ENCODE data around the gene CHST2. TPM values are rescaled to one million over a fixed set of nuclear protein-coding genes. Genes with fewer than 3 reads are reported as not detected.
"Not testable (repeated sequence)": the region's sequence is repeated elsewhere in the genome, so short reads cannot be mapped to it uniquely, and the experiment has no call there.

Gene CHST2, protein sequence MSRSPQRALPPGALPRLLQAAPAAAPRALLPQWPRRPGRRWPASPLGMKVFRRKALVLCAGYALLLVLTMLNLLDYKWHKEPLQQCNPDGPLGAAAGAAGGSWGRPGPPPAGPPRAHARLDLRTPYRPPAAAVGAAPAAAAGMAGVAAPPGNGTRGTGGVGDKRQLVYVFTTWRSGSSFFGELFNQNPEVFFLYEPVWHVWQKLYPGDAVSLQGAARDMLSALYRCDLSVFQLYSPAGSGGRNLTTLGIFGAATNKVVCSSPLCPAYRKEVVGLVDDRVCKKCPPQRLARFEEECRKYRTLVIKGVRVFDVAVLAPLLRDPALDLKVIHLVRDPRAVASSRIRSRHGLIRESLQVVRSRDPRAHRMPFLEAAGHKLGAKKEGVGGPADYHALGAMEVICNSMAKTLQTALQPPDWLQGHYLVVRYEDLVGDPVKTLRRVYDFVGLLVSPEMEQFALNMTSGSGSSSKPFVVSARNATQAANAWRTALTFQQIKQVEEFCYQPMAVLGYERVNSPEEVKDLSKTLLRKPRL
- total RNA-seq (2014; rRNA removed; shearing (Covaris generic)): 2.7 and 5.6 TPM in 2 replicates

GRCh38 chr3:143119009-143119914 is at the start of gene CHST2:
TSS of gene CHST2 (plus strand) at chr3:143119771. CDS start at chr3:143120817, 1,046 bp downstream.
- DNase-seq (ENCODE audit: low spot score): peak; percentile 48

DNA sequence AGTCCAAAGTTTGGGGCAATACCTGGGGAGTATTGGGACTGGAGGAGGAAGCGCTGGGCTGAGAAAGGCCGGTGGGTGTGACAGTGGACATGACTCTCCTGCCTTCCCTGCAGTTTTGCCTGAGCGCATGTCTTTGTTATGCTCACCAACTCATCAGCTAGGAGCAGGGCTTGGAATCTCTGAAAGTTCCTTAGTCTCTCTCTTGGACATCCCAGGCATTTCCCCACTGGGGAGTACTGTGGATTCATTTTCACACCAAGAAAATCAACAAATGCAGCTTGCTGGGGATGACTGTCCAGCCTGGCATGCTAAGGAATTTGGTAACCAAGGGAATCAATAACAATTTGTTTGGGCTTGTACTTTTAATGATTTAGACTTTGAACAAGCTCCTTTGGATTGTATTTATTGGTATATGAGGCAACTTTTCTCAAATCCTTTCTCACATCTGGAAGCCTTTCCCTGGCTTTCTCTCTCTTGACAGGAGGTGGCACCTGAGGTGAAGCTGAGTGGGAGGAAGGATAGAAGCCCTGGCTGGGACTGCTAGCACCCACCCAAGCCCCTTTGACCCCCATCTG is 48.5 kb upstream of the CHST2 start:
- no peak for DNase-seq (ENCODE audit: low spot score)

- DNase-seq (ENCODE audit: low spot score): no peak
Measured at GRCh38 chr3:143071776-143072175, 47.8 kb upstream of the CHST2 start.

DNA sequence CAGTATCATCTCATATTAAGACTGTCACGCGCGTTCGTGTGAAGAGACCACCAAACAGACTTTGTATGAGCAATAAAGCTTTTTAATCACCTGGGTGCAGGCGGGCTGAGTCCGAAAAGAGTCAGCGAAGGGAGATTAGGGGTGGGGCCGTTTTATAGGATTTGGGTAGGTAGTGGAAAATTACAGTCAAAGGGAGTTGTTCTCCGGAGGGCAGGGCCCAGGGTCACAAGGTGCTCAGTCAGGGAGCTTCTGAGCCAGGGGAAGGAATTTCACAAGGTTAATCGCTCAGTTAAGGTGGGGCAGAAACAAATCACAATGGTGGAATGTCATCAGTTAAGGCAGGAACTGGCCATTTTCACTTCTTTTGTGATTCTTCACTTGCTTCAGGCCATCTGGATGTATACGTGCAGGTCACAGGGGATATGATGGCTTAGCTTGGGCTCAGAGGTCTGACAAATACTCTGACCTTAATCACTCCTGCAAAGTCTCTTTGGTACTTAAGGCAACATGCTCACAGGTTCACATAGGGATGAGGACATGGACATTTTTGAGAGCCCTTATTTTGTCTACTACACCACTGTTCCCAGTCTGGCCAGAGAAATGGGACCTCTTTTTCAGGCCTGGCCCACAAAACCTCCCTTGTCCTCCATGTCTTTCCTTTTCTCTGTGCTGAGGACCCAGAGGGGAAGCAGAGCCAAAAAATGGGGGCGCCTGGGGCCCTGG is 47.1 kb upstream of the CHST2 start:
- not testable (repeated sequence) for DNase-seq (ENCODE audit: low spot score)

DNA sequence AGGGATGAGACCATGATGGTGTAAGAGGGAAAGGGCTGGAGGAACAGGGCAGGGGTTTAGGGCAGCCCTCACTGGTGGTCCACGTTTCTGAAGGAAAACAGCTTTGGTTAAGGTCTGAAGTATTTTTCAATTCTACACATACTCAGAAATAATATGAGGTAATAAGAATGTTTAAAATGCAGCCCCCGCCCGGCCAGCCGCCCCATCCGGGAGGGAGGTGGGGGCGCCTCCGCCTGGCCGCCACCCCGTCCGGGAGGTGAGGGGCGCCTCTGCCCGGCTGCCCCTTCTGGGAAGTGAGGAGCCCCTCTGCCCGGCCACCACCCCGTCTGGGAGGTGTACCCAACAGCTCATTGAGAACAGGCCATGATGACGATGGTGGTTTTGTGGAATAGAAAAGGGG is 46.0 kb upstream of the CHST2 start:
- not testable (repeated sequence) for DNase-seq (ENCODE audit: low spot score)

GRCh38 chr3:143073983-143074382 is 45.6 kb upstream of the CHST2 start:
- not testable (repeated sequence) for DNase-seq (ENCODE audit: low spot score)

DNA sequence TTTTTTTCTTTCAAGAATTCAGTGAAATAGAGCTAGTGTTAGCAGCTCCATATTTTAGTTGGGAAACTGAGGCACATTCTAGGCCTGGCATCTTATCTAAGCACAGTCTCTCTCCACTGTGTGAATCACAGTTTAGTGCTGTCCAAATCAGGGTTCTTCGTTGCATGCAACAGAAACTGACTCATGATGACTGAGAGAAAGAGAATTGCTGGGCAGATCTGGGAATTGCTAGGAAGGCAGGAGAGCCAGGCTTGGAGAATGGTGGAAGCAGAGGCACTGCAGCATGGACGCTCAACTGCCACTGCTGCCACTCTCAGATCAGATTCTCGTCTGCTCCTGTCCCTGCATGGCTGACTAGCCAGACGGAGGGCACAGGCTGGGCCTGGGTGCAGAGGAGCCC is 40.7 kb upstream of the CHST2 start:
- DNase-seq (ENCODE audit: low spot score): peak; percentile 6

- DNase-seq (ENCODE audit: low spot score): no peak
Measured at GRCh38 chr3:143080196-143080595, 39.4 kb upstream of the CHST2 start.

DNA sequence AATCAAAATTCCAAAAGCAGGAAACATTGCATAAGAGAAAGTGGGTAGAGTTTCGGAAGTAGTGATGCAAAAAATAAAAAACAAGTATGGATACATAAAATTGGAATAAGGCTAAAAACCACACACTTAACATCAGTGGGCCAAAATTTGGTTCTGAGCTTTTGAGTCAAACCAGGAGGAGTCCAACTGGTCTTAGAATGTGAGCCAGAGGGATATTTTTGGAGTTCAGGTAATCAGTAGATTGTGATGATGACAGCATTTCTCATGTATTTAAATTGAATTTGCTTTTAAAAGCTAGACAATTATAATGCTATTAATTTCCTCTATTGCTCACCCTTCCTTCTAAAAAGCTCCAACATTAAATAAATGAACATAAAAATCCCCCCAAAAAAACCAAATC is 38.2 kb upstream of the CHST2 start:
- DNase-seq (ENCODE audit: low spot score): no peak

- DNase-seq (ENCODE audit: low spot score): no peak
Measured at GRCh38 chr3:143081844-143082778, 37.5 kb upstream of the CHST2 start.

GRCh38 chr3:143083781-143084180 is 35.8 kb upstream of the CHST2 start:
- DNase-seq (ENCODE audit: low spot score): no peak

GRCh38 chr3:143084856-143085731 is 34.5 kb upstream of the CHST2 start:
- DNase-seq (ENCODE audit: low spot score): peak; percentile 81

- DNase-seq (ENCODE audit: low spot score): no peak
Measured at GRCh38 chr3:143088835-143089234, 30.7 kb upstream of the CHST2 start.

DNA sequence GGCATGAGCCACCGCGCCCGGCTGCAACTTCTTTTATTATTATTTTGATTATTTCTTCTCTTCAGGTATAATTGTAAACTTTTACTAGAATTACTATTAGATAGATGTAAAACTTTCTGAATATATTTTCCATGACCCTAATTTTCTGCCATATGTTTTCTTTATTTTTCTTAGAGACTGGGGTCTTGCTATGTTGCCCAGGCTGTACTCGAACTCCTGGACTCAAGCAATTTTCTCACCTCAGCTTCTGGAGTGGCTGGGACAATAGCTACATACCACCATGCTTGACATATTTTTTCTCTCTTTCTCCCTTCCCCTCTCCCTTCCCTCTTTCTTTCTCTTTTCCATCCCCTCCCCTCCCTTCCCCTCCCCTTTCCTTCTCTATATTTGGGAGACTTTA is 29.6 kb upstream of the CHST2 start:
- DNase-seq (ENCODE audit: low spot score): no peak

GRCh38 chr3:143090486-143090885 is 29.1 kb upstream of the CHST2 start:
- no peak for DNase-seq (ENCODE audit: low spot score)

DNA sequence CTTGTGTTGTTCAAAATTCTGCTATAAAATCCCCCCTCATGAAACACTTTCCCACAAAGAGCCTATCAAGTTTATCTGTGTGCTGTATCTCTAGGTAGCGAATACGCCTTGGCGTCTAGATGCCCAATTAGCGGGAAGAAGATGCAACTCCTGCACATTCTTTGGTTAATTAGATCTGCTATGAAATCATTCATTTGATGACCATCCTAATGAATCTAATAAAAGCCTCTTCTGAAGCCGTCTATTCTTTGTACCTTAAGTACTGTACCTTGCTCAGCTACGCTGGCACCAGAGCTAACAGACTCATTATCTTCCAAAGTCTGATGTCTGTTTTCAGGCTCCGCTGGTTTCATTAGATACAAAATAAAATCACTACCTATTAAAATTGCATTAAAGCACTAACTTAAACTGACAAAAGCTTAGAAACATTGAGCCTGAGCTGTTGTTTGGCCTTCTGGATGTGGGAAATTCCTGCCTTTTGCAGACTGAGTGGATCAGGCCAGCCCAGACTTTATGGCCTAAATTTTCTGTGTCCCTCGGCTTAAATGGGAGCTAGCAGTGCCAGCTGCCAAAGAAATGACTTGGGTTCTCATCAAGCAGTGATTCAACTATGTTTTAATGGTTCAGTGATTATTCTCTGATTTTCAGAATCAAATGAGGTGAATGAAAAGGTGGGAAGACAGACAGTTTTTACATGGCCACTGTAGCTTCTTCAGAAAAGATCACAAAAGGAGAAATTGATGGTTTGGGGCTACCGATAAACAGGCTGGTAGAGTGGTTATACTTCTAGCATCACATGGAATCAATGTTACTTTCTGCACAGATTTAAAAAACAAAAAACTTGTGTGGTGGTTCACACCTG is 28.4 kb upstream of the CHST2 start:
- no peak for DNase-seq (ENCODE audit: low spot score)

- DNase-seq (ENCODE audit: low spot score): no peak
Measured at GRCh38 chr3:143092191-143092590, 27.4 kb upstream of the CHST2 start.

GRCh38 chr3:143095813-143096212 is 23.8 kb upstream of the CHST2 start:
- DNase-seq (ENCODE audit: low spot score): no peak

Data from A172 (cell line).